GM12874 (cell line): ENCODE measurements around the gene PICK1.

Source experiments
- CTCF ChIP-seq: IDR thresholded peaks from 2 replicates; pipeline ENCODE4 v1.5.1; 2011; ENCODE audit warnings: low read depth, mild to moderate bottlenecking, control low read depth, low read length, moderate library complexity; ENCODE audit not compliant: insufficient read depth

The PICK1 gene

GRCh38 chr22:38033522-38034277 lies 23.5 kb upstream of the PICK1 start:
- TF ChIP-seq CTCF: no peak

DNA sequence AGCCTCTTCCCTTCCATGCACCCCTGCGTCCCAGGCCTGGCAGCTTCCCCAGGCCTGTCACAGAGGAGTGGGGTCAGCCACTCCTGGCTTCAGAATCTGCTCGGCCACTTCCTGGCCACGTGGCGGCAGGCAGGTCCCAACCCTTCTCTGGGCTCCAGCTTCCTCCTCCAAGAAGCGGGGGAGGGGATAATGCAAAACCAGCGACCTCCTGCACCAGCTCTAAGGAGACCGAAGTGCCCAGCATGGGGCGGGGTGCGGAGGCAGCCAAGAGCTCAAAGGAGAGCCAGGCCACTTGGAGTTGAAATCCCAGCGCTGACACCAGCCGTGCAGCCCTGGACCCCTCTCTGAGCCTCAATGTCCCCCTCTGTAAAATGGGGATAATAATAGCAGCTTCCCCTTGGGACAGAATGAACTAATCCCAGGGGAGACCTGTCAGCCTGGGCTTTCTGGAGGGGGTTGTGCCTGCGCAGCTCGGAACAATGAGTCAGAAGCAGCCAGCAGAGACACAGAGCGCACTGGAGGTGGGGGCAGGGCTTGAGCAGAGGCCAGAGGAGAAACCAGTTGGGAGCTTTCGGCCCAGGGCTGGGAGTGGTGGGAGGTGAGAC lies 22.8 kb upstream of the PICK1 start:
- no peak for TF ChIP-seq CTCF

- TF ChIP-seq CTCF: no peak
Observed at GRCh38 chr22:38034884-38035529, 22.2 kb upstream of the PICK1 start.

- TF ChIP-seq CTCF: no peak
Observed at GRCh38 chr22:38035530-38035885, 21.7 kb upstream of the PICK1 start.

DNA sequence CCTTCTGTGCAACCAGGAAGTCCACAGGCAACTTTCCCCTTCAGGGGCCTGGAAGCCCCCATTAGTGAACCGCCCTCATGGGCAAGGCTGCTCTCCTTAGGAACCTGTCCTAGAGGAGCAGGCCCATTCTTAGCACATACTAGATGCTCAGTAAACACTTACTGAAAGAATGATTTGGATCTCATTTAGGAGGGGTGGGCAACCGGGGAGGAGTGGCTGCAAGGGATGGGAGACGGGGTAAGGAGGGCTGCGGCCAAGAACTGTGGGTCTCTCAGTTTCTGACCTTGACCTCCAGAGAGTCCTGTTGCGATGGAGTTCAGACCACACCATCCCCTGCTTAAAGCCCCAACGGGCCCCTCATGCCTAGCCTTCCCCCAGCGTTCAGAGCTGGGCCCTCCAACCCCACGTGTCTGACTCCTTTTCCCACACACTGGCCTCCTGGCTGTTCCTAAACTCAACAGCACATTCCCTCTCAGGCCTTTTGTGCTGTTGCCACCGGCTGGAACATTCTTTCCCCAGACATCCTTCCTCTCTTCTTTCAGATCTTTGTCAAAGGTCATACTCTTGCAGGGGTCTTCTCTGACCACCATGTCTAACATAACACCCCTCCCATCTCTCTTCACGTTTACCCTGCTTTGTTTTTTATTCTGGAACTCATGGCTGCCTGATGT lies 20.7 kb upstream of the PICK1 start:
- no peak for TF ChIP-seq CTCF

- TF ChIP-seq CTCF: no peak
Observed at GRCh38 chr22:38038426-38038825, 18.8 kb upstream of the PICK1 start.

GRCh38 chr22:38038890-38039812 lies 18.1 kb upstream of the PICK1 start:
- no peak for TF ChIP-seq CTCF
